ENCODE measurements around the gene PLCL2.
"Not testable (repeated sequence)": the region's sequence is repeated elsewhere in the genome, so short reads cannot be mapped to it uniquely, and the experiment has no call there.

Gene PLCL2

GRCh38 chr3:17088602-17089313, 204.0 kb downstream of the PLCL2 start:
- DNase-seq = no peak

DNA sequence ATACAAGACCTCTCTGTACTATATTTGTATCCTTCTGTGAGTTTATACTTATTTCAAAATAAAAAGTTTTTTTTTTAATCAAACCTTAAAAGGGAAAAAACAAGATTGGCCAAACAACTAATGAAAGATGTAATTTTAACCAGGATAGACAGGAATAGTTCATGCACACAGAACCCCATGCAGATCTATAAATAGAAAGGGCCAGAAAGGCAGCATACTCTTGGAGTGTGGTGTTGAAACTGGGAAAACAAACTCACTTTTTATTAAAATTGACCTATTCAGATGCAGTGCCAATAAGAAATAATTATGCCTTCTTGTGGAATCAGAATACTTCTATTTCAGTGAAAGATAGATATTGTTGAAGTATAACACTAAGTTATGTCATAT, 204.6 kb downstream of the PLCL2 start:
- no peak for DNase-seq

DNA sequence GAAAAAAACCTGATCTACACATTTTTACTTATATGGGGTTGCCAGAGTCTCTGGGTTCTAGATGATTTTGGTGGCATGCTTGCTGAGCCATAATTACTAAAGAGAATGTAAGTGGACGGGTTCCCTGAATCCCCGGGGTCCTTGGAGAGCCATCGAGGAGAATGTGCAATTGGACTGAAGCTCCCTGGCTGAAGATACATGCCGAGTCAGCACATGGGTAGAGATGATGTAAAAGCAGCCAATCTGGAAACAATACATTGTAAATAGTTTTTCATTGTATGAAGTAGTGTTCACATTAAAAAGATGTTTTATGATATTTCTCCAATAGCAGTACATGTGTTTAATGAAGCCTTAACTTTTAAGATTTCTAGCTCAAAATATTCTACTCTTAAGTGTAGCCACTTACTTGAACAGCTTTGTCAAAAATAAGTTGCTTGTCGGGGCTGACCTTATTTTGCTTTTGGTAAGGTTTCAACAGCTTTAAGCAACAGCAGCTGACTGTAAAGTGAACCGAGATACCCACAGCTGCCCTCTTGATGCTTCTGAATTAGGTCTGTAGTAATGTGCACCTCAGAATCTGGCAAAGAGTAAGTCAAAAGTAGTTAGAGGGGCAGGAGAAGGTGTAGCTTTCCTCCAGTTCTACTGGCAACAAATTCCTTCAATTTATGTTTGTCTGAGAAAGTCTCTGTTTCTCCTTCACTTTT, 205.7 kb downstream of the PLCL2 start:
- DNase-seq = no peak

DNA sequence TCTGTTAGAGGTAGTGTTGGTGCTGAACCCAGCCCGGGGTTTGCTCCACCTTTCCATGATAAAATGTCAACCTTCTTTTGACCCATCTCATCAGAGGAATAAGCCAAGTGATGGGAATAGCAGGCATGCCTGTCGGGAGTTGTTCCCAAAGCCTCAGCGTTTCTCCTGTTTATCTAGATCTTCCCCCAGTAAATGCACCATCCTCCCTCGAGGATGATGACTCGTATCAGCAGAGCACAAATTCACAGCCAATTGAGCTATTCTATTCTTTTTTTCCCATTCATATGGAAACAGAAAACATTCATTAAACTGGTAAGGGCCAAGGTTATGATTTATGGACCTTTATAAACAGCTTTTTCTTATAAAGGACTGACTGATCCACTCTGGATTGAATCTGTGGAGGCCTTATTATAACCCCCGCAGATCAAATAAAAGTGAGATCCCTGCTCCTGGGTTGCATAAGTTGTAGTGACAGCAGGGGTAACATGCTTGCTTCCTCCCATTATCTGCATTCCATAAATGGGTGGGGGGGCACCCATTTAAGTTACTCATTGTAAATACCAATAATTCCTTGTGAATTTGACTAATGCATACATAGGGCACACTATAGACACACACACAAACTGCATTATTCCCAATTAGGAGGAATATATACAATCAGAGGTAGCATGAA, 207.3 kb downstream of the PLCL2 start:
- no peak for DNase-seq

GRCh38 chr3:17092583-17092933, 207.8 kb downstream of the PLCL2 start:
- DNase-seq = no peak

DNA sequence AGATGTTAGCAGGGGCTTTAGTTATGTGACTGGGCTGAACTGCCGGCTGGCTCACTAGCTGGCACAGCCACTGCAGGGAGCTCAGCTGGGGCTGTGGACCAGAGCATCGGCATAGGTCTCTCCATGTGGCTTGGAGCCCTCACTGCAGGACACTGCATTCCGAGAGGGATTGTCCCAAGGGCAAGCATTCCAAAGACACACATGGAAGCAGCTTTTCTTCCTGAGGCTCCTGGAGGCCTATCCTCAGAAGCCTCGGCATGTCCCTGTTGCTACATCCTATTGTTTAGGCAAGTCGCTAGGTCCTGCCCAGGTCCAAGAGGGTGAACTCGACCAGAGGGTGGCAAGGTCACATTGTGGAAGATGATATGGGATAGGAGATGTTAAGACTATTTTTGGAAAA, 209.8 kb downstream of the PLCL2 start:
- no peak for DNase-seq

GRCh38 chr3:17103579-17103978, 218.8 kb downstream of the PLCL2 start:
- no peak for DNase-seq

DNA sequence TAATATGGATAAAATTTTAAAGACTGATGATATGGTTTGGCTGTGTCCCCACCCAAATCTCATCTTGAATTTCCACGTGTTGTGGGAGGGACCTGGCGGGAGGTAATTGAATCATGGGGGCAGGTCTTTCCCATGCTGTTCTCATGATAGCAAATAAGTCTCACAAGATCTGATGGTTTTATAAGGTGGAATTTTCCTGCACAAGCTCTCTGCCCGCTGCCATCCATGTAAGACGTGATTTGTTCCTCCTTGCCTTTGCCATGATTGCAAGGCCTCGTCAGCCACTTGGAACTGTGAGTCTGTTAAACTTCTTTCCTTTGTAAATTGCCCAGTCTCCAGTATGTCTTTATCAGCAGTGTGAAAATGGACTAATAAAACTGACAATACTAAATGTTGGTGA, 222.0 kb downstream of the PLCL2 start:
- DNase-seq = not testable (repeated sequence)

- DNase-seq = no peak
These were observed 226.1 kb downstream of the PLCL2 start for GRCh38 chr3:17110660-17111396.

DNA sequence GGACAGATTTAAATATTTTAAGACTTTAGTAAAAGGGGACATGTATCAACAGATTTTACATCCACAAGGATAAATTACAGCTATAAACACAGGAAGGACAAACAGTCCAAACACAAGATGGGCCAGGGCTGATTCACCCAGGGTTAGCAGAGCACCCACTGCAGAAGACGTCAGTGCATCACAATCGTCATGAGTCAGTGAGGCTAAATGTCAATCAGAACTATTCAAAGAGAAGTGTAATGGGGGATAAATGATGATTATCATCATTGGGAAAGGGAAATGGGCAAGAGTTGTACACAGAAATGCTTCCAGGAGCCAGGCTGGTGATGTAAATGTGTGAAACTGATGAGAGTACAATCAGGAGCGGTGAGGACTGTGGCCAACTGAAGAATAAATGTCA, 226.8 kb downstream of the PLCL2 start:
- no peak for DNase-seq

DNA sequence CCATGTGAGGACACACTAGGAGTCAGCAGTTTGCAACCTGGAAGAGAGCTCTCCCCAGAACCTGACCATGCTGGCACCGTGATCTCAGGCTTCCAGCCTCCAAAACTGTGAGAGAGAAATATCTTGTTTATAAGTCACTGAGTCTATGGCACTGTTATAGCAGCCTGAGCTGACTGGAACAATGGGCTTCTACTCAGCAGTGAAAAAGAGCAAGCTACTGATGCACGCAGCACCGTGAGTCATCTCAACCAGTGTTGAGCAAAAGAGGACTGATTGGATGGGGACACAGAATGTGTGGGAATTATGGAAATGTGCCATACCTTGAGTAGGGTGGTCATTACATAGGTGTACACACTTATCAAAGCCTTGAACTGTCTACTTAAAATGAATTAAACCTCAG, 230.4 kb downstream of the PLCL2 start:
- DNase-seq = no peak

- DNase-seq = no peak
These were observed 231.3 kb downstream of the PLCL2 start for GRCh38 chr3:17116007-17116600.

DNA sequence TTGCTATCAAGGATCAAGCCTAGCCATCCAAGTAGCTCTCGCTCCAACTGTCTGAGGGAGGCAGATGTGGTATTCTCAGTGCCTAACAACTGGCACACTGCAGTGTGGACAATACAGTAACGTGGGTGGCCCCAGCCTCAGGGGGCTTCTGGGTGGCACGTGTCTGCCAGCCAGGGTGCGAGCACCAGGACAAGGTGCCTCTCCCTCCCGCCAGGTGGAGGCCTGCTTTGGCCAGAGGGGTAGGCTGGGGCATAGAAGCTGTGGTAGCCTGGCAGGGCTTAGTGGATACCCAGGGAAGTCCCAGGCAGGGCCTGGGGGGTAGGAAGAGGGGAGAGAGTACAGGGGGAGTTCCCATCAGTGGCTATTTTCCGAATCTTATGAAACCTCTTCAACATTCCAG, 234.0 kb downstream of the PLCL2 start:
- DNase-seq = no peak

DNA sequence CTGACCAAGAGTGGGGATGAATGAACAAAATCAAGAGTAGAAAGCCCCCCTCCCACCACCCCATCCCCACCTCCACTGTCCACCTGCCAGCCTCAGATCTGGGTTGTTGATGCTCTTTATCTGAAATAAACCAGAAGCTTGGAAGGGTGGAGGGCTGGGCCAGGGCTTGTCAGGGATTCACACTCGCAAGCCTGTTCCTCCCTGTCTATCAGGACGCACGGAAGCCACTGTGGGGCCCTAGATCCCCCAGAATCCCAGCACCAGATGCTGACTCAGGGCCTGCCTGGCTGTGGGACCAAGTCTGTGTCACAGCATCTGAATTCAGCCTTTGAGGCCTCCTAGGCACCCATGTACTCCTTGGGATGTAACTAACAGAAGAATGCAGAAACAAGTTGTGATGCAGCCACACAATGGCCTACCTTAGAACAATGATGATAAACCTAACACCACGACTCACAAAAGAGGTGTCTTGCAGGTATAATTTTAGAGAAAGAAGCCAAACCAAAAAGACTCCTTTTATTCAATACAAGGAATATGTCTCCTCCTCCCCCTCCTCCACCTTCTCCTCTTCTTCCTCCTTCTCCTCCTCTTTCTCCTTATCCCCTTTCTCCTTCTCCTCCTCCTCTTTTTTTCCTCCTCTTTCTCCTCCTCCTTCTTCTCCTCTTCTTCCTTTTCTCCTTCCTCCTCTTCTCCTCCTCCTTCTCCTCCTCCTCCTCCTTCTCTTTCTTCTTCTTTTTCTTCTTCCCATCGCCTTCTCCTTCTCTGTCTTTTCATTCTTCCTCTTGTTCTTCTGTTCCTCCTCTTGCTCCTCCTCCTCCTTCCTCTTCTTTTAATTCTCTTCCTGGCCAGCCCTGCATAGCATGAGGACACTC, 234.7 kb downstream of the PLCL2 start:
- no peak for DNase-seq

DNA sequence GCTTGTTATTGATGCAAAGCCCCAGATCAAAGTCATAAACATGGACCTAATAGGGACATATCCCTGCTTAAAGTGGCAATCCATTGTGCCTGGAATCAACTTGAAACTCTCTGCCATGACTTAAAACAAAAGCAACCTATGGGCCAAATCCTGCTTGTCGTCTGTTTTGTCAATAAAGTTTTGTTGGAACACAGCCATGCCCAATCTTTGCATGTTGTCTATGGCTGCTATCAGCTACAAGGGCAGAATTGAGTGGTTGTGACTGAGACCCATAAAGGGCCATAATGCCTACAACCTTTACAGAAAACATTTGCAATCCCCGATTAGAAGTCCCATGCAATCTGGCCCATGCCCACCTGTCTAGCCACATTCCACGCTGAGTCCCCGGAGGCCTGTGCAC, 235.4 kb downstream of the PLCL2 start:
- no peak for DNase-seq

DNA sequence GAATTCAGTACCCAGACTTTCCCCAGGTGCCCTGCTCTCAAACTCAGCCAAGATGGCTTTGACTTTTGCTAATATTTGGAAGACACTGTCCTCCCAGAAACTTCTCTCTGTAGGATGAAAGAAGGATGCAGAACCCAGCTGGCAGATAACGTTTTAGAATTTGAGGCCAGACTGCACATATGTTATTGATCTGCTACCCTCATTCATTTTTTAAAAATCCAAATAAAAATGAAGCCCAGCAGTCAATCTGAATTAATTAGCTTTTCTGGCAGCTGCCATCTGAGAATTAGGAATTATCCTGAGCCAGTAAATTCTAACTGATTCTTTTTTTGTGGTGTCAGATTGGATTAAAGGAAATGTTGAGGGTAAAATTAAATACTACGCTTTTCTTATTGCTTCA, 236.6 kb downstream of the PLCL2 start:
- no peak for DNase-seq

- DNase-seq = no peak
These were observed 238.0 kb downstream of the PLCL2 start for GRCh38 chr3:17122758-17123157.

DNA sequence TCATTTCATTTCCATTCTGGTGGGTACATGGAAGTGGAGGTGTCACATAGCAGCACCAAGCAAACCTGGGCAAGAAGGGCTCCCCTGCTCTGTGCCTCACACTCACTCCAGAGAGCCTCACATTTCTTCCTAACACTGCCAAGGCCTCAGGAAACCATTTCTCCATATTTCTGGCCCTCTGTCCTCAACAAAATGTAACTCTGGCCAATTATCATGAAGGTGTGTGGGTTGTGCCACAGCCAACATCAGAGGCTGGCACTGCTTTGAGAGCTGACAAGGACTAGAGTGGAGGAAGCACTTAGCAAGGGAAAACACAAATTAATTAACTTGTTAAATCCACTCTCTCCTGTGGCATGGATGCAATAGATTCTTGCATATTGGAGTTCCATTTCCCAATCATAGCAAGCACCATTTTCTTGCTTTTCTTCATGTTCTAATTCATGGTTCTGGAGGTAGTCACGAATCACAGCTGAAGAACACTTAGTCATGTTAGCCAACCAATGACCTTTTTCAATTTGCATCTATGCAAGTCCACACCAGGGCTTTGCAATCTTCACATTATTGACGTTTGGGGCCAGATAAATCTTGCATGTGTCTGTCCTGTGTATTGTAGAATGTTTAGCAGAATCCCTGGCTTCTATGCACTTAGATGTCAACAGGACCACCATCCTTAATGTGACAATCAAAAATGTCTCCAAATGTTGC, 241.1 kb downstream of the PLCL2 start:
- DNase-seq = no peak

GRCh38 chr3:17128671-17129070, 243.9 kb downstream of the PLCL2 start:
- not testable (repeated sequence) for DNase-seq

GRCh38 chr3:17129556-17129955, 244.8 kb downstream of the PLCL2 start:
- DNase-seq = no peak

- no peak for DNase-seq
These were observed 246.2 kb downstream of the PLCL2 start for GRCh38 chr3:17130956-17131355.

Data from NCI-H2081 treated with DMSO at 0.1 percent for 48 hours (cell line).